Thymus (tissue), 2 donors: ENCODE data around the gene LTF. TPM values are rescaled to one million over a fixed set of nuclear protein-coding genes. Genes with fewer than 3 reads are reported as not detected.

Source experiments
- polyA plus RNA-seq: library from polyadenylated mRNA; stranded (reverse); fragments of 200-250 nt; gene quantifications from one replicate; pipeline ENCODE4 v1.2.3, GENCODE V29; 2013
- total RNA-seq: library from RNA; stranded (reverse); fragments of 120-200 nt; gene quantifications from one replicate; pipeline ENCODE4 v1.2.4, GENCODE V29; 2013
- donor health status: healthy.

LTF gene
- total and polyA plus RNA-seq, 2 donors, result 44.2 to 64.3 TPM

Other genes starting within 250 kb of the LTF start
- gene CCR3, start 222.4 kb downstream of the LTF start, total RNA-seq, result 0.33 TPM
- 0.27 TPM for gene CCR3, start 222.4 kb downstream of the LTF start, polyA plus RNA-seq
- 7.3 TPM for gene CCR2, start 110.8 kb downstream of the LTF start, total RNA-seq
- gene CCR2, start 110.8 kb downstream of the LTF start, polyA plus RNA-seq, result 2.4 TPM
- 1.2 TPM for gene CCR5, start 94.0 kb downstream of the LTF start, total RNA-seq
- 5.2 TPM for gene CCR5, start 94.0 kb downstream of the LTF start, polyA plus RNA-seq
- gene CCRL2, start 57.6 kb downstream of the LTF start, total RNA-seq, result 10.1 TPM
- gene CCRL2, start 57.6 kb downstream of the LTF start, polyA plus RNA-seq, result 19.1 TPM
- gene RTP3, start 33.1 kb upstream of the LTF start, total RNA-seq, result not detected
- 0.07 TPM for gene RTP3, start 33.1 kb upstream of the LTF start, polyA plus RNA-seq
- 2.5 TPM for gene LRRC2, start 101.4 kb upstream of the LTF start, total RNA-seq
- gene LRRC2, start 101.4 kb upstream of the LTF start, polyA plus RNA-seq, result 2.4 TPM
- gene FAM240A, start 147.6 kb upstream of the LTF start, total RNA-seq, result 0.05 TPM
- 0.37 TPM for gene FAM240A, start 147.6 kb upstream of the LTF start, polyA plus RNA-seq
- 4.3 TPM for gene ALS2CL, start 228.8 kb upstream of the LTF start, total RNA-seq
- gene ALS2CL, start 228.8 kb upstream of the LTF start, polyA plus RNA-seq, result 22.4 TPM
- gene TMIE, start 236.5 kb upstream of the LTF start, total RNA-seq, result 0.85 TPM
- gene TMIE, start 236.5 kb upstream of the LTF start, polyA plus RNA-seq, result 0.57 TPM